HG03135 (cell line): ENCODE results near the gene WWOX.

Experiments
- ATAC-seq: cut with Tn5 transposase; IDR thresholded peaks from one replicate; pipeline ENCODE4 v1.9.1; 2021; ENCODE audit warnings: mild to moderate bottlenecking, moderate library complexity; ENCODE audit not compliant: unreplicated experiment

WWOX gene

DNA sequence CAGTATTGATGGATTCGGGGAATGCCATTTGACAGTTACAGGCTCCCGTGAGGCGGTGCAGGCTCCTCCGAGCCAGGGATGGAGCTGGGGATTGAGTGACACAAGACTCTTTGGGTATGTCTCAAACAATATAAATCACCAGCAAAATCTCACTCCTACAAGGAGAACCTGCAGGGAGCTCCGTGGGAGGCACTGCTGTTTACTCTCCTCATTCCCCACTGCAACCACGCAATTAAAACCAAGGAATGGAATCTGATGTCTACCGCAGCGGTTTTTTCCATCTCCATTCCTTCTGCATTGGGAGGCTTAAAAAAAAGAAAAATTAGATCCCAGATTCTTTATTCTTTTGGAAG is 157.9 kb downstream of the WWOX start:
- no peak for ATAC-seq

DNA sequence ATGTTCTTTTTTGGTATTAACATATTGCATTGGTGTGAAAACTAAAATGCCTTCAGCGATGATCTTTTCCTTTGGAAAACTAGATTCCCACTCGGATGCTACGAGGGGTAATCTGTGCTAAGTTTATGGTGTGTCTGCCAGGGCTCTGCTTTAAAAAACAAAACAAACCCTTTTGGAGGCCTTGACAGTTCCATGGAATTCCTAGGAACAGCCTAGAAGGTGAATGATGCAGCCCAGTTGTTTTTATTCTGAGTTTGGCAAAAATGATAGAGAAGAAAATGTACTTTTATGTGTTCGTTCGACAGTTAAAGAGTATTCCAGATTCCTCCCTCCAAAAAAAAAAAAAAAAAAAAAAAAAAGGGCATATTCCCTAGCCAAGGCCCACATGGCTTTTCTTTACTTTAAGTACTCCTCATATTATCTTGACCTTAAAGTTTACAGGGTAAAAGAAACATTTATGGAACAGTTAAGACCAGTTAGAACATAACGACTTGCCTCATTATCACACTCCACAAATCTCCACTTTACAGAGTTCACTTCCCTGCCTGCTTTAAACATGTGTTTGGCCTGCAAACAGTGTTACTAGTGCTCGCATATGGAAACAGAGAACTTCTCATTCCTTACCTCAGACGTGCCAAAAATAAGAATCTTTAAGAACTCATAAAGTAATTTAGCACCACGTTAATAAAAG is 159.1 kb downstream of the WWOX start:
- no peak for ATAC-seq

- ATAC-seq, result no peak
Measured at GRCh38 chr16:78259873-78260272, 160.4 kb downstream of the WWOX start.

- ATAC-seq, result no peak
Measured at GRCh38 chr16:78264642-78265041, 165.2 kb downstream of the WWOX start.

DNA sequence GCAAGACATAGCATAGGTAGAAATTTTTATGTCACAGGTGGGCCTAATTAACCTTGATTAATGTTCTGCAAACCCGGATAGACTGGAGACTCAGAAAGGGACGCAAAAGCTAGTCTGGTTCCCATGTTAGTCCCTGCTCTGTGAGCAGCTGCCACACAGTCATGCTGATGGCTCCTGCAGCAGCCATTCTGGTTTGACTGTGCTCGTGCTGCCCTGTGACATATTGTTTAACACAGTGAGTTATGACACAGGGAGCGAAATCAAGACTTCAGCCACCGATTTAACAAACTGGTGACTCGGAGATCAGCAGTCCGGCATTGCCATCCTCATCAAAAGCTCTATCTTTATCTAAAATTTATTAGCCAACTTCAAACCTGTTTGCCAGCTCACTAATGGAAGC is 169.8 kb downstream of the WWOX start:
- no peak for ATAC-seq

DNA sequence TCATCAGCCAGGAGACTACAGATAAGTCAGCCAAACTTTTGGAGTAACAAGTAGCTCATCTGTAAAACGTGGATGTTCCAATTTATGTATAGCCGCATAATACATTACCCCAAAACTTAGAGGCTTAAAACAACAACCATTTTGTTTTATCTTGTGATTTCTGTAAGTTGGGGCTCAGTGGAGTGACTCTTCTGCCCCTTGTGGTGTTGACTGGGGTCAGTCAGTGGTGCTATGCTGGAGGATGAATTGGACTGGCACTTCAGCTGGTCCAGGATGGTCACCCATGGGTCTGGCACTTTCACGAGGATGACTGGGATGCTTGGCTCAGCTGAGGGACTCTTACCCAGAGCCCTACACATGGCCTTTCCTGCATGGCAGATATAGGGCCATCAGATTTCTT is 172.5 kb downstream of the WWOX start:
- no peak for ATAC-seq

- ATAC-seq, result no peak
Measured at GRCh38 chr16:78274771-78275170, 175.3 kb downstream of the WWOX start.

GRCh38 chr16:78275420-78275819 is 176.0 kb downstream of the WWOX start:
- no peak for ATAC-seq

DNA sequence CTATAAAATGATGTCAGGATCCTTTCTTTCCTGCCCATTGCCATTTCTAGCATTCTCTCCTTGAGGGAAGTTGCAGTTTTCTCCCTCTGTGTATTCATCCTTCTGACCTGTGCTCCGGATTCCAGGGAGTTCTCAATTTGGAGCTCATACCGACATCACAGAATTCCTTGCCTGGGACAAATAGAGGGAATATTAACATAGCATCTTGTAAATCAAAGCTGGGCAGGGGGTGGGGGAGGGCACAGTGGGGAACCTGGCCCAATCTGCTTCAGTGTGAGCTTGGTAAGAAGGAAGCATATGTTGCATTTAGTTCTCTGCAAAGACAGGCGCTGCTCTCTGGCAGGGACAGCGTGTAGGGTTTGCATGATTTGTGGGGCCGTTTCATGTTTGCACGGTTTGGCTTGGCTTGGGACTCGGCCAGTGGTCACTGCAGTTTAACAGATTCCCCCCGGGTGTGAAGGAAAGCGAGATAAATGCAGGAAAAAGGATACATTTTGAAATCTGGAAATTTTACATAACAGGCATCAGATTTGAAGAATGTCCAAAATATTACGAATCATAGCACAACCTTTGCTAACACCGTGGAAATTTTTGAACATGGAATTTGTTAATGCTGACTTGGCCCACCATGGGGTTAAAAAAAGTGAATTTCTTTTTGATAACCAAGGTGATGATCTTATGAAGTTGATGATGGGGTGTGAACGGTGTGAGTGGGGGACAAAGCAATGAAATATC is 178.0 kb downstream of the WWOX start:
- ATAC-seq, result no peak

DNA sequence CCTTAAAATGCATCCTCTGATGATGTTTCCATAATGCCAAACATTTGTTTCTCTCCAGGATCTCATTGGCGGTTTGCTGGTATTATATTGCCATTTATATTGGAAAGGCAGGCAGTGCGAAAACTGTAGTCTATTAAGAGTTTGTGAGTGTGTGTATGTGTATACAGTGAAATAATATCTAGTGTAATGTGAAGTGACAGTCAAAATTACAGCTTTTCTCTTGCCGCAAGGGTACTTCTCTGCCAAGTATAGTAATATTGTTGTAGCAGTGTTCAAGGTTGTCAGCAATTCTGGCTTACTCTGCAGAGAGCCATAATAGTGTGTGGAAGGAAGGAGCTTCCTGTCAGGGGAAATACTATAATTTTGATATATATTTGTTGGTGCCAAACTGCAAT is 178.6 kb downstream of the WWOX start:
- ATAC-seq, result no peak

GRCh38 chr16:78281115-78281514 is 181.7 kb downstream of the WWOX start:
- ATAC-seq, result no peak

GRCh38 chr16:78283548-78284251 is 184.2 kb downstream of the WWOX start:
- ATAC-seq, result no peak

DNA sequence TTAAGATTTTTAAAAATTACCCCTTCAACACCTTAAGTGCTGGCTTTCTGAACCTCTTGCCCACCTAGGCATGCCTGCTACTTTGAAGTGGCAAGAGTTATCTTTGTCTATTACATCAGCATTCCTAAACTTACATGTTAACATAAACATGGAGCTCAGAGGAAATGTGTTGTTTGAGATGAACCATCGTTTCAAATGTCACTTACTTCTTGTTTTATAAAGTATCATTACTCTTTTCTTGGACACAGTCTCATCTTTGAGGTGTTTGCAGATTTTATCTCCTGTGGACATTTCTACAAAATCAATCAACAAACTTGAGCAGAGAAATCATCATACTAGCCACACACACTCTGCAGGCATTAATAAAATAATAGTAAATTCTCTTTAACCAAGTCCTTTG is 184.9 kb downstream of the WWOX start:
- no peak for ATAC-seq

GRCh38 chr16:78284957-78285434 is 185.5 kb downstream of the WWOX start:
- no peak for ATAC-seq

DNA sequence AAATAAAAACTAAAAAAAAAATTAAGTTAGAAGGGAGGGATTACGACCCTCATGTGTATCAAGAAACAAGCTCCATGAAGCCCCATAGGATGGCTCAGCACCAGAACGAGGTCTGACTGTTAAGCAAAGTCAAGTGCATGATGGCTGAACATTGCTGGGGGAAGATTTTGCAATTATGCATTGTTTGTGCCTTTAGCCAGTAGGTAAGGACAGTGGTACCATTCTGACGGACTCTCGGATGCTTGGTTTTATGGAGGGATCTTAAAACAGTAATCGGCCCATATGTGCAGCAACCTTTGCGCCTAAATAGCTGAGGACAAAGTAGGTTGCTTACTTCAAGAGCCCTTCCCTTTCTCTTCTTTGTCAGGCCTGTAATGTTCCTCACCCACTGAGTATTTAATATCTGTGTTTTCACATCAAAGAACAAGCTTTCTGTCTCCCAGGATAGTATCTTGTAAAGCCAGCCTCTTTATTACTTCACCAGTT is 186.0 kb downstream of the WWOX start:
- no peak for ATAC-seq

DNA sequence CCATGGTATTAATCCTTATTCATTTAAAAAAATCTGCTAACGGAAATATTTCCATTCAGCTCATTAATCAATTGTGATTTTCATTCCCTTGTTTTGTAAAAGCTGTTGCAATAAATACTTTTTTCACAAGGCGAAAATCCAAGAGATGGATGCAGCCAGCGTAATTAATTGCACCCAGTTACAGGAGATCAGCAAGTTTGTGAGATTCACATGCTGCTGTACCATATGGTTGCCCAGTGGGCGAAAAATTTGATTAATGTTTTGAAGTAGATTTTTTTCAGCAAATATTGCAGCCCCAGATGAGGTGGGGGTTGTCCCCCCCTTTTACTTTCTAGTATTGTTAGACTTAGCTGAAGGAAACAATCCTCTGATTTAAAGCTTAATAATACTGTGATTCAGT is 186.6 kb downstream of the WWOX start:
- no peak for ATAC-seq

DNA sequence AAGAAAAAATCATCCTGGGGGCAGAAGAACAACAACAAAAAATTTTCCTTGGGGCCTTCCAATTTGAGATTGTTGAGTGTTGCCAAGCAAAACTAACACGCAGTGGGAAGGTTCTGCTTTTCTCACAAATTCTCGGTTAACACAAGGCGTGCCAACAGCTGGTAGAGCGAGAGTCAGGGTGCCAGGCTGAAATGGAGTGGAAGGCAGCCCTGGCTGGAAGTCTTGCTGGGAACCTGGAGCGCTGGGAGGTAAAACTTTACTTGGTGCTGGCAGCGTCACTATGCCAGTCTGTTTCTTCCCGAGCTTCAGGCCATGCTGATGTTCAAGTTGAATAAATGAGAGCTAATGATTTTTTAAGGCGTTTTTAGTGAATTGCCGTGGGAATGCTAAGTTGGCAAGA is 189.4 kb downstream of the WWOX start:
- no peak for ATAC-seq

DNA sequence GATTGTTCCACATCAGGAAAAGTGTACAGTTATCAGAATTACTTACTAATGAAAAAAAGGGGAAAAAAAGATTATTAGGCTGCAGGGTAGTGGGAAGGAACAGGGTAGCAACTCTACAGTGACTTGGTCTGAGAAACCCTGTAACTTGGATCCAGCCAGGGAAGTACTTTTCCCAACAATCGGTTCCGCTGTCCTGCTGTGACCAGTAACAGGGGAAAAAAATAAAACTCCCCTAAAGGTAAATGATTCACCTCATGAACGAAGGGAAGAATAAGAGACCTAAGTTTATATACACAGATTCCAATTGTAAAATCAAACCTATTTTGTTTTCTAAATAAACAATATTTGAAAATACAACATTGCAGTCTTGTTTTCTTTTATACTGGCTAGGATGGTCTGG is 189.9 kb downstream of the WWOX start:
- ATAC-seq, result no peak

DNA sequence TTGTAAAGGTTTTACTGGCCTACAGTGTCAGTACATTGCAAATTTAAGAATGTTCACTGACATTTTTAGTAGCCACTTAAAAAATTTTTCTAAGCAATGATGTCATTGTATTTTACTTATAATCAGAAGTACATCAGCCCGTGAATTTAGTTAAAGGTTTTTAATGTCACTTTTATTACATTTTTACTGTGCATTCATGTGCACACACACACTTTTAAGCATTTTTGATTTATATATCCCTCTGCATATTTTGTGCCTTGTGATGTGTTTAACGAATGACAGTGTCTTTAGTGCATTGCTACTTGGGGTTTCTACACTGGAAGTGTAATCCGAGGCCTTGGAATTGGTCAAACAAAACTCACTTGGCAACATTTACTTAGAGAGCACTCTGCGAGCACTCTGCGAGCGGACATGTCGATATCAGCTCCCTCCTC is 190.4 kb downstream of the WWOX start:
- no peak for ATAC-seq

- no peak for ATAC-seq
Measured at GRCh38 chr16:78290395-78290794, 190.9 kb downstream of the WWOX start.

DNA sequence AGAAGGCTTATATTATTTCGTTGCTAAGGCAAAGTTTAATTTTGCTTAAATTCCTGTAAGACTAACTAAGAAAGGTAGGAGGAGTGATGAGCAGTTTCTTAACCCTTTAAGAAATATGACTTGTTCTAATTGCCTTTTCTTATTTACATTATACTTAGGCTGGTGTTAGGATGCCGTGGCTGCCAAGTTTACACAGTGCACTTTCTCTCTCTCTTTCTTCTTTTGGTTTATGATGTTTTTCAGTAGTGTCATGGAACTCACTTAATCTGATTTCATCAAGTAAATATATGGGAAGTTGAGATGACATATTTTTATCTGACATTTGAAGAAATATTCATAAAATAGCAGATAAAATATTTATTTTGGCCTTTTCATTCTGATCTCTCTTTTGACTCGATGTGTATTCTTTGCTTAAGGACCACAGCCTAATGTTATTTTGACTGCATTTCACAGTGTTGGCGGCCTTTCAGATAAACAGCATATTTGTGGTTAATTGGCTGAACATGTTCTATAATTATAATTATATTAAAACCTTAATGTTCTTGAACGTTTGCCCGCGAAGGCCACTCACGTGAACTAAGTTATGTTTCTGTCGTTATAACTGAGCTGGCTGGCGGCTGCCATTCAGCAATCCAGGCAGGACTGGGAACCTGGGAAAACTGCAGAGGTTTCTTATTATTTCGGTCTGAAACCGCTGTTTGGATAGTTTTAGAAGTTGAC is 191.6 kb downstream of the WWOX start:
- no peak for ATAC-seq
